GM21576 (cell line): ENCODE data around the gene SOX15.
"Not testable (repeated sequence)": the region's sequence is repeated elsewhere in the genome, so short reads cannot be mapped to it uniquely, and the experiment has no call there.

ENCODE experiments used
- ATAC-seq: cut with Tn5 transposase; IDR thresholded peaks from one replicate; pipeline ENCODE4 v1.9.1; 2021; ENCODE audit warnings: mild to moderate bottlenecking, moderate library complexity; ENCODE audit not compliant: unreplicated experiment

The SOX15 gene

DNA sequence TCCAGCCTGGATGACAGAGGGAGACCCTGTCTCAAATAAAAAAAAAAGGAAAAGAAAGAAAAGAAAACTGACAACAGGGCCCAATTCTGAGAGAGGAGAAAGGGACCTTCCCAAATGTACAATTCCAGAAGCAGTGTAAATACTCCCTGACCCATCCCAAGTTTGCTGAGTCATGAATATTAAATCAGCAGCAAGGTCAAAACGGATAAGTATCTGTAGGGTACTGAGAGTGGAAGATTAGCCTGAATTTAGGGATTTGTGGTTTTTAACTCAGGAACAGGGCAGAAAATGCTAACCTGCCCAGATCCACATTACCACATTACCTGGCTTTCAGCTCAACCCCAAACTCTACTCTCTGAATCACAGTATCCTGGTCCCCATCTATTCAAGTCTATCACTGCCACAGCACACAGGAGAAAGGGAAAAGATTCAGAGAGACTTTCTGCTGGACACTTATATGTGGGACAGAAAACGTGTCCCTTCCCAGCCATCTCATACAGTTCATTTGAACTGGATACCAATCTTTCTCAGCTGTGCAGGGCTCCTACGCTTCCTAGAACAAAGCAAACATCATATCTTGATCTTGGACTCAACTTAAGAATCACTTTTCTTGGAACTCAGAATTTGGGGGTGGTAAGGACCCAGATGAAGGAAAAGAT is 21.9 kb upstream of the SOX15 start:
- no peak for ATAC-seq

DNA sequence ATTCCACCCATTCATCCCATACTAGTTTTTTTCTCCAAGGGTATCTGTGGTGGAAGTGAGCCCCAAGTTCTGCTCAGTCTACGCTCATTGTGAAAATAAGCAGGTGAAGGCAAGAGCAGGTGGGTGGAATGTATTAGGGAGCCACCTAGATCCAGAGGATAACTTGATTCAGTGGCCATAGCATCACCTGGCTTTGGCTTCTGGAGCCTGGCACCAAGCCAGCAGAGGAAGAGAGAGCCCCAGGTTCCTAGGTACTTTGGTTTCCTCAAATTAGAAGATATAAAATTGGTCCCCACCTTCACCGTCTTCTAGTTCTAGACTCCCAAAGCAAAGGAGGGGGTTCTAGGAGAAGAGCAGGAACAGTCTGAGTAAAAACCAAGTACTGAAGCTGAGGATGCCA is 20.7 kb upstream of the SOX15 start:
- ATAC-seq = no peak

DNA sequence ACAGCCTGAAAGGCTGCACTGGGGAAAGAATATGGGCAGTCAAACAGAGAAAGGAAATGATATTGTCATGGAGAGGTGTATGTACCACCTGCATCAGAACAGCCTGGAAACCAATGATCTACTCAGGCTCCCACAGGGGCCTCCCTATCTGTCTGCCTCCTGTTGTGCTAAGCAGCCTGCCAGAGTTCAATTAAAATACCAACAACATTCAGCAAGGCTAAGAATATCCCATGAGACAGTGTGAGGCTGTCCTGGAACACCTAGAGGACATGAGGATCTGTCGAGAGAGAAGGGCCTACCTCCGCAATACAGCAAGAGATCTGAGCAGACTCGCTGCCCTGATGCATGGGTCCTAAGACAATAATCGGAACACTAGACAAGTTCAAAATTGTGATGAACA is 16.4 kb upstream of the SOX15 start:
- ATAC-seq = no peak

DNA sequence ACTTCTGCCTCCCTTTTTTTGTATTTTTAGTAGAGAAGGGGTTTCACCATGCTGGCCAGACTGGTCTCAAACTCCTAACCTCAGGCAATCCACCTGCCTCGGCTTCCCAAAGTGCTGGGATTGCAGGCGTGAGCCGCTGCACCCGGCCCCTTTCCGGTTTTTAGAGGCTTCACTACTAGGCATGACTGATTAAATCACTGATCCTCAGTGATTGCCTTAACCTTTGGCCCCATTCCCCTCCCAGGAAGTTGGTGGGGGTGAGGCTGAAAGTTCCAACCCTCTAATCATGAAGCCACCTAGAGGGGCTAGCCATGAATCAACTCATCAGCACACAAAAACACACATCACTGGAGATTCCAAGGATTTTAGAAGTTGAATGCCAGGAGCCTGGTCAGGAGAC is 7.7 kb upstream of the SOX15 start:
- not testable (repeated sequence) for ATAC-seq

DNA sequence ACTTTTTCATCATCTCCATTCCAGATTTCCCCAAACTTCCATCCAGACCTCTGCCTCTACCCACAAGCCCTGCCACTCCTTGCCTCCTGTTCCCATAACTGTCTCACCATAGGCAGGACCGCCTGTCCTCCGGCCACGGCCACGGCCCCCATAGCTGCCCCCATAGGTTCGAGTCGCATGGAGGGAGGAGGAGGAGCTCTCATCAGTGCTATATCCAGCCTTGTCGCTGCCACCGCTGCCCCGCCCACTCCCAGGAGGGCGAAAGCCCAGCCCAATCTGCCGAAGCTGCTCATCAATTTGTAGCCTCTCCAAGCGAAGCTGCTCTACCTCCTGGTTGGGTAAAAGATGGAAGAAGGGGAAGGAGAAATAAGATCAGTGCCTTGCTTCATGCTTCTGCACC is 3.4 kb upstream of the SOX15 start:
- no peak for ATAC-seq

DNA sequence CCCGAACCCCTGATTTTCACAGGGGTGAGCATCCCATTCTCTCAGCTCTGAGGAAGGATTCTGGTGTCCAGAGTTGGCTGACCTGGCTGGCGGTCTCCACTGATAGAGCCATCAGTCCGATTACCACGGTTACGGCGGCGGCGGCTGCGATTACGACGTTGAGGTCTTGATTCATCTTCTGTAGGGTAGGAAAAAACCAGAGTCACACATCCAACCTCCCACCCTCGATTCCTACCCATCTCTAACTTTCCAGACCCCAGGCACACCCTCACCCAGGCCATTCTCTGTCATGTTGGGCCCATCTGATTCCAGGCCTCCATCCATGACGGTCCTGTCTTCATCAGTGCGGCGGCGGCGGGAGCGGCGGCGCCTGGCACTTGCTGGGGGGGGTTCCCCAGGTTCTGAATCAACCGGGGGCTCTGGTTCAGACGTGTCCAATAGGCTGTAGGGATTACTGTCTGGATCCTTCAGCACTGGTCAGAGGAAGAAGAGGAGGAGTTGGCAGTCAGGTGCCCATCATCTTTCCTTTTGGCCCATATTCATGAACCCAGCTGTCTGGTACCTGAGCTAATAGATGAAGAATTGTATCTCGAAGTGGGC is 2.6 kb upstream of the SOX15 start:
- no peak for ATAC-seq

DNA sequence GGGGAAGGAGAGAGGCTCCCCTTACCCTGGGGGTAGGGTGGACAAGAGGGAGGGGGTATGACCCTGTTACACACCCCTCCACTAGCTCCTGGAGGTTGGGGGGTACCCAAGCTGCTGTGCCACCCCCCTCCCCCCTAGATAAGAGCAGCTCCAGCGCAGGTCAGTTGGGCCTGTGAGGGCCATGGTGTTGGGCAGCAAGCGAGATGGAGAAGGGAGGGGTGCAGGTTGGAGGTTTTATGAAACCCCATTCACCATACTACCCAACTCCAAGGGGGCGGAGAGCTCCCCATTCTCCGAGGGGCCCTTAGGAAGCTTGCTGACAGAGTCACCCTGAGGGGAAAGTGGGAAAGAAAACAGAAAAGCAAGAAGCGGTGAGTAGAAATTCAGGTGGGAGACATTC is 1.7 kb upstream of the SOX15 start:
- no peak for ATAC-seq

DNA sequence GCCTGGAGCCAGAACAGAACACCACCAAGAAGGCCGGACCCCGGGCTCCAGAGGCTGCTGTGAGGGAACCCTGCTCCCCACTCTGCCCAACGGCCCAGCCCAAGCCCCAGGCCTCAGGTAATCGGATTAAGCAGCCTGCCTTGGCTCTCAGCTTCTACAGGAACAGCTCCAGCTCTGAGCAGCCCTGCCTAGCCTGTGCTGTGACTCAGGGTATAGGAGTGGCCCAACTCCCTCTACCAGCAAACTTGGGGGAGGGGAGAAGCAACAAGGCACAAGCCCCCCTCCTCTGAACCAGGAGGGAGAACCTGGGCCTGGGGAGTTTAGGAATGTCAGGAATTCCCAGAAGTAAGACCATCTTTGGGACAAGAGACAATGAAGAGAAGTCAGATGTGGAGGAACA is 849 bp upstream of the SOX15 start:
- ATAC-seq = no peak

DNA sequence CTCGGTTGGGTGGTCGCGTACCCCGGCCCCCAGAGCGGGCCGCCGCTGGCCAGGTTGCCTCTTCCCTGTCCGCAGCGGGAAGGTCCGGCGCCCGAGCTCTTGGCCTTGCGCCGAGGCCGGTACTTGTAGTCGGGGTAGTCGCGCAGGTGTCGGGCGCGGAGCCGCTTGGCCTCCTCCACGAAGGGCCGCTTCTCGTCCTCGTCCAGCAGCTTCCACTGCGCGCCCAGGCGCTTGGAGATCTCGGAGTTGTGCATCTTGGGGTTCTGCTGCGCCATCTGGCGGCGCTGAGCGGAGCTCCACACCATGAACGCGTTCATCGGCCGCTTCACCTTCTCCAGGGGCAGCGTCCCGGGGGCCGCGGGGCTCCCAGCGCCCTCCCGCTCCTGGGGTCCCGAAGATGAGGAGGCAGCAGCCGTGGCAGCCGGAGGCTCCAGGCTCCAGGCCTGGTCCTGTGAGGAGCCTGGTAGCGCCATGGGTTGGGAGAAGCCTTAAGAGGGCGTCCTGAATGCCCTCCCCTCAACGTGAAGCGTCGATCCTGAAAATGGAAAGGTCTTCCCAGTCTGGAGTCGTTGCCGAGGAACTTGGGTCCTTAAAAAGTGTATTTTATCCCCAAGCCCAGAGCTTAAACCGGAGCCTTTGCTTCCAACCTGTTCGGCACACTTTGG is 558 bp downstream of the SOX15 start:
- no peak for ATAC-seq

DNA sequence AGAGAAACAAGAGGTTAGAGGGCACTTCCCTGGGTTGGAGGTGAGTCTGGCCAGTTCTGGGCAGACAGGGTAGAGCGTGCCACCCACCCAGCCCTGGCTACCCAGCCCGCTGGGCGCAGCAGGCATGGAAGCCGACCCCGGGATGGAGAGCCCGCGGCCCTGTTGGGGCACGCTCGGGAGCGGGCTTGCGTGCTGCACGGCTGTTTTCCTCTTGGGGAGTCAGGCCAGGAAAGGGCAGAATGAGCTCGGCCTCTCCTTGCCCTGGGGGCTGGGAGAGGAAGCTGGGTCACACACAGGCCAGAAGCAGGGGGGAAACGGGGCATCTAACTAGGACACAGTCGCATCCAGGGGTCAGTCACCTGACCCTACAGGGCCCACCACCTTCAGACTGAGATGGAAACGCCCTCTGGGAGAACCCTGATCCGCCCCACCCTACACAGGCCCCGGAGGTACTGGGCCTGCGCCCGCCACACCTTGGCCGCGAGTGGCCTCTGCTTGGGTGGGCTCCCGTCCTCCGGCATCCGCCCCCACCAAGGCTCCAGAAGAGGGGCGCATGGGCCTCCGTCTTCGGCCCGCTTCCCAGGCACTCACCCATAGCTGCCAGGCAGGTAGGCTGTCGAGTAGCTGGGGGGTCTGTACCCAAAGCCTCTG is 1.2 kb downstream of the SOX15 start:
- no peak for ATAC-seq

DNA sequence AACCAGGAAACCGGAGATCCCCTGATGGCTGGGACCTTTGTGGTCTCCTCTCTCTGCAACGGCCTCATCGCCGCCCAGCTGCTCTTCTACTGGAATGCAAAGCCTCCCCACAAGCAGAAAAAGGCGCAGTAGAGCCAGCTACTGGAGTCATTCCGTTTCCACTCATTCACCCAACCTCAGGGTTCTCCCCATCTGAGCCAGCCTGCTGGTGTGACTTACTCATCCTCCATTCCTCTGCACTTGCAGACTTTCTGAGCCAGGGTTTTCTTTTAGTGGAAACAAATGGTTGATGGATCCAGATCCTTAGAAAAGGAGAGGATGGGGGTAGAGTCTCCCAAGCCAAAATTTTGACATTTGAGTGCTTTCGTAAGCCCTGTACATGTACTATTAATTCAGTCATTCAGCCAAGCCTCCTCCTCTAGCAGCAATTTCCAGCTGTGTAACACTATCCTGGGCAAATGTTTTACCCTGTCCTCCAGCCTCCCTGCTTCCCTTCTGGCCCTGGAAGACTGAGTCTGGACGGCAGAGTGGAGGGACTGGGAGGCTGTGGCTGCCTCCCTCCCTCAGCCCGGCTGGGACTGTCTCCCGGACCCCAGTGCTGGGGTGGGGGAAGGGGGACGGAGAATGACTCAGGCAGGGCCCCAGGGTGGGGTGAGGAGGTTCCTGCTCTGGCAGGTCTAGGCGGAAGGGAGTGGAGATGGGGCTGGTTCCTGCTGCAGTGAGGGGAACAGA is 2.3 kb downstream of the SOX15 start:
- ATAC-seq = no peak

DNA sequence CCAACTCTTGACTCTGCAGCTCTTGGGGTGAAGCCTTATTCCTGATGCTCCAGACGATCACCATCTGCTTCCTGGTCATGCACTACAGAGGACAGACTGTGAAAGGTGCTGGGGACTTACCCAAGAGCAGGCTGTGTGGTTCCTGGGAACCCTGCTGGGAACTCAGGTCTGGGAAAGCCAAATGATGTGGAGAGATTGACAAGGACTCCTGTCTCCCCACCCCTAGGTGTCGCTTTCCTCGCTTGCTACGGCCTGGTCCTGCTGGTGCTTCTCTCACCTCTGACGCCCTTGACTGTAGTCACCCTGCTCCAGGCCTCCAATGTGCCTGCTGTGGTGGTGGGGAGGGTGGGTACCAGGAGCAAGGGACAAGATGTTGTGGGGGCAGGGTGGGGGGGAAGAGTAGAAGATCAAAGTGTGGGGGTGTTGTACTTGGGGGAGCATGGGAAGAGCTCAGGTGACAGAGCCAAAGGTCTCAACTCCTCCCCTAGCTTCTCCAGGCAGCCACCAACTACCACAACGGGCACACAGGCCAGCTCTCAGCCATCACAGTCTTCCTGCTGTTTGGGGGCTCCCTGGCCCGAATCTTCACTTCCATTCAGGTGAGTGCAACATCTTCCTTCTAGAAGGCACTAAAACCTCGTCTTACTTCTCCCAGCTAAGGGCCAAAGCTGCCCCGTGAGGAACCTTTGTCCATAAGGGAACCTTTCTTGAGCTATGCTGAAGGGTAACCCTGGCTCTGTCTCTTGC is 3.0 kb downstream of the SOX15 start:
- ATAC-seq = no peak

DNA sequence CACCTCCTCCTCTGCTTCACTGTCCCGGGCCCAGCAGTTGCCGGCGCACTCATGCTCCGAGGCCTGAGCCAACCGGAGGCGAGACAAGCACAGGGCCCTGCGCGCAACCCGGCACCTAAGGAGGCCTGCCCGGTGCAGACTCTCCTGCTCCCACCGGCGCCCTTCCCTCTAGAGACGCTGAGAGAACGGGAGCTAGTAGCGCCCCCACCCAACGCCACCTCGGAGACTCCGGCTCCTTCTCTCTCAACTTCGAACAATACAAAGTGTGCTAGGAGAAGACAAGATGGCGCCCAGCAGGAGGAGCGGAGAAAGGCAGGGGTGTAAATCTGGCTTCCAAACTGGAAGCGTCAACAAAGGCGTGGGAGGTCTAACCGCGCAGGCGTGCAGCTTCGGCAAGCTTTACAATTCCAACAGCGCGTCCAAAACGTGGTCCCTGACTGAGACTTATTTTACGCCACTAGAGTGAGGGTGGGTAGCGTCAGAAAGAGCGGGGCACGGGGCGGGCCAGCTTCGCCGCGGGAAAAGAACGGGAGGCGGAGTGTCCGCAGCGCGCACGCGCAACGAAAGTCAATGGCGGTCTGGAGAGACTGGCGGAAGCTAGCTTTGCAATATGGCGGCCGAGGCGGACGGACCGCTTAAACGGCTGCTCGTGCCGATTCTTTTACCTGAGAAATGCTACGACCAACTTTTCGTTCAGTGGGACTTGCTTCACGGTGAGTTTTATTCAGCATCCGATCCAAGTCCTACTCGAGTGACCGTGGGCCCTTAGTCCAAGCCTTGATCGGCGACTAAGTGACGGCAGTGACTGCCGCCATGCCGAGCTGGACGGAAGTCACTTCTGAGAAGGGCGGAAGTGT is 6.4 kb downstream of the SOX15 start, which contains the start of gene MPDU1:
Gene MPDU1 (plus strand): TSS at position 600 of the 857 bp plus-strand sequence. CDS start 11 bp downstream, at position 611.
- ATAC-seq = peak; percentile 57

DNA sequence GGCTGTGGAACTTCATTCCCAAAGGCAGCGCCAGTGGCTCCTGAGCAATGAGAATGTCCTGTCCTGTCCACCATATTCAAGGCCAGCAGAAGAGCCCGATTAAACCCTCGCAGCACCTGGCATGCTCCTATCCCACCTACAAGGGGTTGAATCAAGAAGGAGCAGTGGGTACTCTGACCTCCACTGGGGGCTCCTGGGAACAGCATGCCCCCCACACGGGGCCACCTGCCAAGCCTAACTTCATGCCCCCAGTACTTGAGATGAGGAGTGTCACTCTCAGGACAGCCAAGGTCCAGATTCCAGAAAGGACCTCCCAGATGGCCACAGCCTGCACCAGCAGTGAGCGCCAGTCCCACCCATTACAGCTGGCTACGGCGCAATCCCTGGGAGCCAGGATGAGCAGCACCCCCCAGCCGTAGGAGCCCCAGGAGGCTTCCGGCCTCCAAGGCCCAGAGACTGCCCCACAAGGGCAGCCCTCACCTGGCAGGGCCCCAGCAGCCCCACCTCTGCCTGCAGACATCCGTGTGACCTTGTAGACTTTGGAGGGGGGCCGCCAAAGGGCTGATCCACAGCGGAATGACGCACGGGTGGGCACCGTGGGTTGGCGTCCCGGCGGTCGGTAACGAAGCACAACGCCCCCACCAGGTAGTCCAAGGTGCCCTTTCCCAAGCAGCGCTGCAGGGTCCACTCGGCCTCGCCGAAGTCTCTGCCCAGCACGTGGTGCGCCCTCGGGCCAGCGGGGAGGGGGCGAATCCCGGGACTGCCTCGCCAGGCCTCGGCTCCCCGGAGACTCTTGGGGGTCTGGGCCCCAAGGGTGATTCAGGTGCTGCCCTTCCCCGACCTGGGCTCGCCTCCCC is 7.3 kb downstream of the SOX15 start:
- ATAC-seq = no peak

DNA sequence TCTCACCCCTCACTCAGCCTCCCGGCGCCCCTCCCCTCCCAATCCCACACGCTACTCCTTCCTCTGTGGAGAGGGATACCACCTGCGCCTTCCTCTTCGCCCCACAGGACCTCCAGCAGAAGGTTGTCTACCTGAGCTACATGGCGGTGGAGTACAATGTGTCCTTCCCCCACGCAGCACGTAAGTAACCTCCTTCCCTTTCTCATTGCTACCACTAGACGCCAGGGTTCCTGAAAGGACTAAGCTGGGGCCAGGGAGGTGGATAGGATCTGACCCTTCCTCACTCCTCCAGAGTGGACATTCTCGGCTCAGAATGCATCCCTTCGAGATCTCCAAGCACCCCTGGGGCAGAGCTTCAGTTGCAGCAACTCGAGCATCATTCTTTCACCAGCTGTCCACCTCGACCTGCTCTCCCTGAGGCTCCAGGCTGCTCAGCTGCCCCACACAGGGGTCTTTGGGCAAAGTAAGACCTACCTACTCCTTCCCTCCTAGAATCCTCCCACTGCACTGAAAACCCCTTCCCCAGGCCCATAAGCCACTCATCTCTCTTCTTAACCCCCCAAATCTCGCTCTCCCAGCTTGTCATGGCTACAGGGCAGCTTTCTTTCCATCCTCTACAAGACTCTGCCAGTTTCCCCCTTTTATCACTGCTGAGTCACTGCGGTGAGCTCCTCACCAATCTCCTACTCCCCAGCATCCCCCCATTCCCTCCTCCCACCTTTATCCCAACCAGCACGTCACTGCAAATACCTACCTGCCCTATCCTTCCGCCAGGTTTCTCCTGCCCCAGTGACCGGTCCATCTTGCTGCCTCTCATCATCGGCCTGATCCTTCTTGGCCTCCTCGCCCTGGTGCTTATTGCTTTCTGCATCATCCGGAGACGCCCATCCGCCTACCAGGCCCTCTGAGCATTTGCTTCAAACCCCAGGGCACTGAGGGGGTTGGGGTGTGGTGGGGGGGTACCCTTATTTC is 9.0 kb downstream of the SOX15 start:
- no peak for ATAC-seq

DNA sequence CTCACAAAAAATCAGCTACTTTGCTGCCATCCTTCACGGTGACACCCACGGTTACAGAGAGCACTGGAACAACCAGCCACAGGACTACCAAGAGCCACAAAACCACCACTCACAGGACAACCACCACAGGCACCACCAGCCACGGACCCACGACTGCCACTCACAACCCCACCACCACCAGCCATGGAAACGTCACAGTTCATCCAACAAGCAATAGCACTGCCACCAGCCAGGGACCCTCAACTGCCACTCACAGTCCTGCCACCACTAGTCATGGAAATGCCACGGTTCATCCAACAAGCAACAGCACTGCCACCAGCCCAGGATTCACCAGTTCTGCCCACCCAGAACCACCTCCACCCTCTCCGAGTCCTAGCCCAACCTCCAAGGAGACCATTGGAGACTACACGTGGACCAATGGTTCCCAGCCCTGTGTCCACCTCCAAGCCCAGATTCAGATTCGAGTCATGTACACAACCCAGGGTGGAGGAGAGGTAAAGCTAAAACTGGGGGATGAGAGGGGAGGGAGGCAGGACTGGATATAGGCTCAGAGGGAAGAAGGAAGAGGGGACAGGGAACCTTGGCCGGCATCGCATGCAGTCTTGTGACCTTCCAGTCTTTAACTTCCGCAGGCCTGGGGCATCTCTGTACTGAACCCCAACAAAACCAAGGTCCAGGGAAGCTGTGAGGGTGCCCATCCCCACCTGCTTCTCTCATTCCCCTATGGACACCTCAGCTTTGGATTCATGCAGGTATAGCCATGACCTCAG is 9.9 kb downstream of the SOX15 start:
- ATAC-seq = no peak
